Mesendoderm (in vitro differentiated cells): ENCODE results near the gene RYR3.
A peak's percentile ranks its signal among the peaks of the same experiment; 100 is the strongest.

Experiments used
- DNase-seq: peaks from one replicate; pipeline ENCODE4 v3.0.0; 2013
- H2AK5ac ChIP-seq: 2 replicates; pipeline ENCODE4 v1.6.1; 2013; ENCODE audit warnings: low read length, inconsistent platforms
- H2BK120ac ChIP-seq: 2 replicates; pipeline ENCODE4 v1.6.1; 2013; ENCODE audit warnings: low read depth, mild to moderate bottlenecking, low read length, moderate library complexity, mixed read lengths
- H2BK15ac ChIP-seq: replicated peaks from 2 replicates; pipeline ENCODE4 v1.6.1; 2013; ENCODE audit warnings: low read depth, mild to moderate bottlenecking, moderate library complexity
- H2BK5ac ChIP-seq: 2 replicates; pipeline ENCODE4 v1.6.1; 2013; ENCODE audit warnings: low read length, inconsistent platforms
- H3K18ac ChIP-seq: 2 replicates; pipeline ENCODE4 v1.6.1; 2013; ENCODE audit warnings: mild to moderate bottlenecking, low read length, mixed read lengths
- H3K23ac ChIP-seq: one replicate; pipeline ENCODE4 v1.6.1; 2013; ENCODE audit warnings: low read length
- H3K27ac ChIP-seq: 2 replicates; pipeline ENCODE4 v1.5.1; 2013; ENCODE audit warnings: low read depth, mild to moderate bottlenecking, inconsistent platforms, low read length, moderate library complexity
- H3K27me3 ChIP-seq: 2 replicates; pipeline ENCODE4 v1.6.1; 2013; ENCODE audit warnings: low read length, control low read depth, mild to moderate bottlenecking, inconsistent platforms; ENCODE audit not compliant: insufficient read depth, poor library complexity
- H3K36me3 ChIP-seq: 2 replicates; pipeline ENCODE4 v1.6.1; 2013; ENCODE audit warnings: low read length, inconsistent platforms; ENCODE audit not compliant: control insufficient read depth, insufficient read depth
- H3K4ac ChIP-seq: one replicate; pipeline ENCODE4 v1.6.1; 2013; ENCODE audit warnings: low read depth, mild to moderate bottlenecking, low read length, moderate library complexity
- H3K4me1 ChIP-seq: 2 replicates; pipeline ENCODE4 v1.6.1; 2013; ENCODE audit warnings: low read depth, low read length, inconsistent platforms; ENCODE audit not compliant: control insufficient read depth
- H3K4me2 ChIP-seq: 2 replicates; pipeline ENCODE4 v1.6.1; 2013; ENCODE audit warnings: low read length
- H3K4me3 ChIP-seq: 2 replicates; pipeline ENCODE4 v1.5.1; 2013; ENCODE audit warnings: mild to moderate bottlenecking, low read length
- H3K56ac ChIP-seq: one replicate; pipeline ENCODE4 v1.6.1; 2013; ENCODE audit warnings: low read length
- H3K79me1 ChIP-seq: 2 replicates; pipeline ENCODE4 v1.6.1; 2013; ENCODE audit warnings: low read length, inconsistent platforms
- H3K79me2 ChIP-seq: 2 replicates; pipeline ENCODE4 v1.6.1; 2013; ENCODE audit warnings: mild to moderate bottlenecking, low read length; ENCODE audit not compliant: control insufficient read depth, insufficient read depth
- H3K9ac ChIP-seq: 2 replicates; pipeline ENCODE4 v1.6.1; 2013; ENCODE audit warnings: low read length, inconsistent platforms
- H4K5ac ChIP-seq: one replicate; pipeline ENCODE4 v1.6.1; 2013; ENCODE audit warnings: low read length
- H4K8ac ChIP-seq: one replicate; pipeline ENCODE4 v1.6.1; 2013; ENCODE audit warnings: low read depth, mild to moderate bottlenecking, control low read depth, low read length, moderate library complexity
- WGBS: extraction: QIAGEN DNeasy Blood & Tissue Kit; methylation state at CpG from one replicate; pipeline ENCODE4 v1.1.7; 2013; ENCODE audit warnings: low lambda C conversion rate, missing lambda C conversion rate; ENCODE audit not compliant: insufficient coverage; ENCODE audit errors: extremely low coverage; 5-methylcytosine and 5-hydroxymethylcytosine counted together

RYR3 gene

DNA sequence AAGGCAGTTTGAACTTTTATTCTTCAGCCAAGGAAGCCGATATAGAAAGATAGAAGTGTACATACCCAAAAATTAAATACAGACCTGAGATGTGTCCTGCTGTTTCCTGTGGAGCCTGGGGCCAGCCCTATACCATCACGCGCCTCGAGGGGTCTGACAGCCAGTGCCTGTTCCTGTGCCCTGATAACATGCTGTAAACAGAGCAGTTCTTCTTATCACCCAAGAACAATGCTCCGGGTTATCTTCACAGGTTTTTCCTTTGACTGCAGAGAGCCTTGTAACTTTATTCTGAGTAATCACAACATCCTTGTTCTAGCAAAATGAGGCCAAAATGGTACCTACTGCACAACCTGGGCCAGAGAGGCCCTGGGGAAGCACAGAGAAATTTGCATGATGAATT is 367.8 kb downstream of the RYR3 start:
- H2BK5ac ChIP-seq: no peak overlapping the region
- H3K4ac ChIP-seq: no peak overlapping the region
- DNase-seq: peak; percentile 86
- H3K56ac ChIP-seq: no peak overlapping the region
- H3K4me2 ChIP-seq: no peak overlapping the region
- no peak overlapping the region for H4K5ac ChIP-seq
- H2AK5ac ChIP-seq: no peak overlapping the region
- no peak overlapping the region for H3K27ac ChIP-seq
- H3K9ac ChIP-seq: no peak overlapping the region
- no peak overlapping the region for H3K18ac ChIP-seq
- no peaks in the 10 kb centered on the region for H3K27me3 ChIP-seq
- H3K79me2 ChIP-seq: no peaks in the 10 kb centered on the region
- no peak overlapping the region for H2BK15ac ChIP-seq
- no peak overlapping the region for H4K8ac ChIP-seq
- H3K4me3 ChIP-seq: no peak overlapping the region
- no CpG with 5 or more reads among the region's 5 CpGs for WGBS
- peaks cover 1% of the 10 kb centered on the region for H3K4me1 ChIP-seq
- no peaks in the 10 kb centered on the region for H3K36me3 ChIP-seq
- no peak overlapping the region for H2BK120ac ChIP-seq
- H3K79me1 ChIP-seq: no peaks in the 10 kb centered on the region
- H3K23ac ChIP-seq: no peak overlapping the region

- Histone ChIP-seq H2BK120ac (no peak overlapping the region), H3K56ac (no peak overlapping the region), H3K18ac (no peak overlapping the region), H3K4ac (no peak overlapping the region), H3K4me1 (peaks cover 1% of the 10 kb centered on the region), H4K8ac (no peak overlapping the region), H3K27ac (no peak overlapping the region), H4K5ac (no peak overlapping the region), H2BK15ac (no peak overlapping the region), H3K4me3 (no peak overlapping the region), H3K9ac (no peak overlapping the region), H3K4me2 (no peak overlapping the region), H3K79me1 (no peaks in the 10 kb centered on the region), H2AK5ac (no peak overlapping the region), H3K23ac (no peak overlapping the region), H3K27me3 (no peaks in the 10 kb centered on the region), H3K36me3 (no peaks in the 10 kb centered on the region), H3K79me2 (no peaks in the 10 kb centered on the region), H2BK5ac (no peak overlapping the region)
- peak; percentile 32 for DNase-seq
- WGBS: no CpG with 5 or more reads among the region's 2 CpGs
Measured at GRCh38 chr15:33679061-33679460, 368.3 kb downstream of the RYR3 start.

DNA sequence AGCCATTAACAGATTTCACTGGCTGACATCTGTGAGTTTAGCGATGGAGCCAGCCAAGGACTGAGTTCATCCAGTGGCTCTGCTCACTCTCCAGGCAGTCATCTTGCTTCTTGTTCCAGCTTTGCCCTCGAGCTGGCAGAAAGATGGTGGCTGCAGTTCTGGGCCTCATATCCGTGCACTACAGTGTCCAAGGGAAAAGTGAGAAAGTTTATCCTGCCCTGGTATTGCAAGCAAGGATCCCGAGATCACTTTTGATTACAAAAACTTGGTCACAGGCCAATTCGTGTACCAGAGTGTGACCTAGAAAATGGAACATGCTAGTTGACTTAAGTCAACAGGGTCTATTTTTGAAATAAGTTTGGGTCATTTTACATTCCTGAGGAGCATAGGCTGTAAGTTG is 369.6 kb downstream of the RYR3 start:
- H3K79me1 ChIP-seq: no peaks in the 10 kb centered on the region
- H3K23ac ChIP-seq: no peak overlapping the region
- H3K4me2 ChIP-seq: no peak overlapping the region
- no peak overlapping the region for H3K27ac ChIP-seq
- H3K27me3 ChIP-seq: no peaks in the 10 kb centered on the region
- H3K9ac ChIP-seq: no peak overlapping the region
- no peaks in the 10 kb centered on the region for H3K79me2 ChIP-seq
- no peak overlapping the region for H3K4me3 ChIP-seq
- no peak overlapping the region for H3K4ac ChIP-seq
- no CpG with 5 or more reads among the region's 5 CpGs for WGBS
- no peak overlapping the region for H4K5ac ChIP-seq
- no peak overlapping the region for H3K18ac ChIP-seq
- no peak overlapping the region for H3K56ac ChIP-seq
- no peak overlapping the region for H2BK5ac ChIP-seq
- no peak overlapping the region for H2BK15ac ChIP-seq
- no peak for DNase-seq
- no peak overlapping the region for H4K8ac ChIP-seq
- no peak overlapping the region for H2BK120ac ChIP-seq
- no peak overlapping the region for H2AK5ac ChIP-seq
- peaks cover 1% of the 10 kb centered on the region for H3K4me1 ChIP-seq
- H3K36me3 ChIP-seq: no peaks in the 10 kb centered on the region

GRCh38 chr15:33693166-33693800 is 382.5 kb downstream of the RYR3 start:
- Histone ChIP-seq H4K5ac (no peak overlapping the region), H3K23ac (no peak overlapping the region), H3K56ac (no peak overlapping the region), H3K79me2 (no peaks in the 10 kb centered on the region), H3K4ac (no peak overlapping the region), H3K4me1 (no peaks in the 10 kb centered on the region), H3K4me2 (no peak overlapping the region), H3K36me3 (no peaks in the 10 kb centered on the region), H2AK5ac (no peak overlapping the region), H3K4me3 (no peak overlapping the region), H3K27ac (no peak overlapping the region), H2BK15ac (no peak overlapping the region), H3K79me1 (no peaks in the 10 kb centered on the region), H4K8ac (no peak overlapping the region), H3K9ac (no peak overlapping the region), H3K18ac (no peak overlapping the region), H3K27me3 (no peaks in the 10 kb centered on the region), H2BK120ac (no peak overlapping the region), H2BK5ac (no peak overlapping the region)
- no CpG with 5 or more reads among the region's 12 CpGs for WGBS
- DNase-seq: no peak

DNA sequence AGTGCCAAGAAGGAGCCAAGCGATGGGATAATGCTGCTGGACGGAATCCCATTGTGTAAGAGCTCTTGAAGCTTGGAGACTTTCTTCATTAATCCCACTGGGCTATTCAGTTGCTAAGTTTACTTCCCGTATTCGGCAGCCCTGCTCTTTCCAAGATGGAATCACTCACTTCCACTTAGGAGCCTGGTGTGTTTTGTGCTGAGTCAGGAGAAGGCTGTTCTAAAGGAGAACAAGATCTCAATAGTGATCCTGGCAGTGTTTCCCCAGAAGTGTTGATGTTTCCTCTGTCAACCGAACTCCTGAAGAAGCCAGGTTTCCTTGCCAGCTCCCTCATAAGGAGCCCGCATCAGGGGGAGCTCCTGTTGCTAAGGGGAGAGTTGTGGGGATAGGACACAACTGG is 387.4 kb downstream of the RYR3 start:
- no peak for DNase-seq
- Histone ChIP-seq H3K27ac (no peak overlapping the region), H3K27me3 (no peaks in the 10 kb centered on the region), H3K36me3 (no peaks in the 10 kb centered on the region), H2AK5ac (no peak overlapping the region), H2BK120ac (no peak overlapping the region), H3K9ac (no peak overlapping the region), H3K4me2 (no peak overlapping the region), H3K4ac (no peak overlapping the region), H4K5ac (no peak overlapping the region), H3K18ac (no peak overlapping the region), H2BK15ac (no peak overlapping the region), H3K4me3 (no peak overlapping the region), H4K8ac (no peak overlapping the region), H3K79me2 (no peaks in the 10 kb centered on the region), H3K4me1 (peaks cover 3% of the 10 kb centered on the region), H3K56ac (no peak overlapping the region), H2BK5ac (no peak overlapping the region), H3K79me1 (no peaks in the 10 kb centered on the region), H3K23ac (no peak overlapping the region)
- no CpG with 5 or more reads among the region's 6 CpGs for WGBS

DNA sequence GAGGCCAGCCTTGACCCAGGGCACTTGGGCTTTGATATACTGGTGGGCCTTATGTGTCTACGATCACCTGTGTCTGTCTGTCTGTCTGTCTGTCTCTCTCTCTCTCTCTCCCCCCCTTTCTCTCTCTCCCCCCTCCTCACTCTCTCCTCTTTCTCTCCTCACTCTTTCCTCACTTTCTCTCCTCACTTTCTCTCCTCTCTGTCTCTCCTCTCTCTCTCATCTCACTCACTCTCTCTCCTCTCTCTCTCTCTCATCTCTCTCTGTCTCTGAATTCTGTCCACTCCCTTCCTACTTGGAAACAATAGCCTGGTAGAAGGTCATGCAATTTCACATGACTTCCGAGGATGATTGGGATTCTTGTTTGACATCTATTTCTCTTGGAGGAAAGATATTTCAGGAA is 388.4 kb downstream of the RYR3 start:
- Histone ChIP-seq H3K27ac (no peak overlapping the region), H2AK5ac (no peak overlapping the region), H3K4me1 (peaks cover 3% of the 10 kb centered on the region), H3K18ac (no peak overlapping the region), H3K4ac (no peak overlapping the region), H3K56ac (no peak overlapping the region), H3K4me2 (no peak overlapping the region), H2BK5ac (no peak overlapping the region), H3K36me3 (no peaks in the 10 kb centered on the region), H2BK15ac (no peak overlapping the region), H2BK120ac (no peak overlapping the region), H4K5ac (no peak overlapping the region), H3K9ac (no peak overlapping the region), H3K23ac (no peak overlapping the region), H3K79me2 (no peaks in the 10 kb centered on the region), H3K4me3 (no peak overlapping the region), H4K8ac (no peak overlapping the region), H3K79me1 (no peaks in the 10 kb centered on the region), H3K27me3 (no peaks in the 10 kb centered on the region)
- no peak for DNase-seq
- WGBS: no CpG with 5 or more reads among the region's 2 CpGs
